Activated T-helper 1 cell treated with anti-CD3 and anti-CD28 coated beads, Interleukin-12 subunit alpha, Interleukin-12 subunit beta, Interleukin-2, Interleukin-4 antibody, amounts not matched to agents 30 ng/mL and 10 ng/mL and 1 ng/mL, durations not matched to agents 14 hours and 24 hours and 36 hours (primary cell): Measurements from ENCODE around the gene SLC12A9. TPM values are rescaled to one million over a fixed set of nuclear protein-coding genes. Genes with fewer than 3 reads are reported as not detected.

Experiments
- DNase-seq: peaks from one replicate; pipeline ENCODE4 v3.0.0; 2021; ENCODE audit warnings: low spot score
- H3K27ac Mint-ChIP-seq: one replicate; pipeline ENCODE4 v1.8.0; 2021; ENCODE audit warnings: mild to moderate bottlenecking, mixed read lengths
- H3K27me3 Mint-ChIP-seq: one replicate; pipeline ENCODE4 v1.8.0; 2022; ENCODE audit warnings: mild to moderate bottlenecking, moderate library complexity, mixed read lengths; ENCODE audit not compliant: insufficient read depth
- H3K36me3 Mint-ChIP-seq: one replicate; pipeline ENCODE4 v1.8.0; 2021; ENCODE audit warnings: low read depth, mixed read lengths
- H3K4me1 Mint-ChIP-seq: one replicate; pipeline ENCODE4 v1.8.0; 2021; ENCODE audit warnings: low read depth, mixed read lengths
- H3K4me3 Mint-ChIP-seq: one replicate; pipeline ENCODE4 v1.8.0; 2021; ENCODE audit warnings: mild to moderate bottlenecking, moderate library complexity, mixed read lengths
- H3K9me3 Mint-ChIP-seq: one replicate; pipeline ENCODE4 v1.8.0; 2021; ENCODE audit warnings: mixed read lengths
- intact Hi-C: fragments of 100-400 bp; cut with micrococcal nuclease; formaldehyde crosslinking; loops from one replicate; pipeline ENCODE4 v1.15.1; 2024
- total RNA-seq: library from RNA; stranded (reverse); gene quantifications from 2 replicates; pipeline ENCODE4 v1.2.3, GENCODE V29; 2022

Gene SLC12A9
- total RNA-seq, 1 donor from 2014 or later = 46.0 TPM

- intact Hi-C loops = no loop called here
- DNase-seq = no peak
- Mint-ChIP-seq H3K9me3 (no peaks in the 10 kb centered on the region), H3K4me3 (no peak overlapping the region), H3K4me1 (peaks cover 6% of the 10 kb centered on the region), H3K27me3 (no peaks in the 10 kb centered on the region), H3K36me3 (peaks cover 21% of the 10 kb centered on the region), H3K27ac (no peak overlapping the region)
These were observed 4.4 kb downstream of the SLC12A9 start for GRCh38 chr7:100856871-100857282.

GRCh38 chr7:100859856-100860255, 7.3 kb downstream of the SLC12A9 start:
- Mint-ChIP-seq H3K9me3 (no peaks in the 10 kb centered on the region), H3K27ac (no peak overlapping the region), H3K4me1 (peaks cover 4% of the 10 kb centered on the region), H3K27me3 (no peaks in the 10 kb centered on the region), H3K4me3 (no peak overlapping the region), H3K36me3 (peaks cover 38% of the 10 kb centered on the region)
- intact Hi-C loops = no loop called here
- DNase-seq = no peak

- Mint-ChIP-seq H3K36me3 (peaks cover 36% of the 10 kb centered on the region), H3K4me1 (peaks cover under 1% of the 10 kb centered on the region), H3K27ac (no peak overlapping the region), H3K27me3 (no peaks in the 10 kb centered on the region), H3K4me3 (no peak overlapping the region), H3K9me3 (no peaks in the 10 kb centered on the region)
- no peak for DNase-seq
- intact Hi-C loops = no loop called here
These were observed 8.4 kb downstream of the SLC12A9 start for GRCh38 chr7:100860702-100861615.

- Mint-ChIP-seq H3K4me3 (no peak overlapping the region), H3K27me3 (no peaks in the 10 kb centered on the region), H3K36me3 (peaks cover 36% of the 10 kb centered on the region), H3K9me3 (no peaks in the 10 kb centered on the region), H3K27ac (no peak overlapping the region), H3K4me1 (peaks cover under 1% of the 10 kb centered on the region)
- no peak for DNase-seq
- intact Hi-C loops = no loop called here
These were observed 9.1 kb downstream of the SLC12A9 start for GRCh38 chr7:100861616-100861985.

- no peak overlapping the region for H3K4me3 Mint-ChIP-seq
- intact Hi-C loops = no loop called here
- peaks cover 2% of the 10 kb centered on the region for H3K27me3 Mint-ChIP-seq
- peaks cover 33% of the 10 kb centered on the region for H3K36me3 Mint-ChIP-seq
- H3K9me3 Mint-ChIP-seq = no peaks in the 10 kb centered on the region
- H3K27ac Mint-ChIP-seq = no peak overlapping the region
- no peak for DNase-seq
- H3K4me1 Mint-ChIP-seq = peaks cover 12% of the 10 kb centered on the region
These were observed 11.0 kb downstream of the SLC12A9 start for GRCh38 chr7:100863406-100863950.

GRCh38 chr7:100864263-100864845, 11.8 kb downstream of the SLC12A9 start:
- Mint-ChIP-seq H3K36me3 (peaks cover 33% of the 10 kb centered on the region), H3K9me3 (no peaks in the 10 kb centered on the region)

GRCh38 chr7:100865372-100865911, 12.9 kb downstream of the SLC12A9 start:
- Mint-ChIP-seq H3K27me3 (peaks cover 2% of the 10 kb centered on the region), H3K9me3 (no peaks in the 10 kb centered on the region), H3K36me3 (peaks cover 30% of the 10 kb centered on the region), H3K4me1 (peaks cover 12% of the 10 kb centered on the region), H3K27ac (no peak overlapping the region), H3K4me3 (peak overlapping the region; percentile 30)
- DNase-seq = no peak
- intact Hi-C loops = loop anchor here (5.0 kb wide), 1 partner anchor 593 kb away; no protein-coding TSS in a partner anchor

More at GRCh38 chr7:100864263-100864845, 11.8 kb downstream of the SLC12A9 start:
- Mint-ChIP-seq H3K4me3 (no peak overlapping the region), H3K27ac (no peak overlapping the region), H3K4me1 (peaks cover 12% of the 10 kb centered on the region), H3K27me3 (peaks cover 2% of the 10 kb centered on the region)
- DNase-seq = no peak
- intact Hi-C loops = no loop called here

GRCh38 chr7:100865938-100866728, 13.6 kb downstream of the SLC12A9 start:
- H3K27ac Mint-ChIP-seq = peak overlapping the region; percentile 90
- intact Hi-C loops = loop anchor here (5.0 kb wide), 1 partner anchor 594 kb away; no protein-coding TSS in a partner anchor

GRCh38 chr7:100866729-100867039, 14.2 kb downstream of the SLC12A9 start:
- H3K36me3 Mint-ChIP-seq = peaks cover 34% of the 10 kb centered on the region

More at GRCh38 chr7:100865938-100866728, 13.6 kb downstream of the SLC12A9 start:
- H3K36me3 Mint-ChIP-seq = peaks cover 31% of the 10 kb centered on the region
- no peak for DNase-seq
- peaks cover 12% of the 10 kb centered on the region for H3K4me1 Mint-ChIP-seq
- peaks cover 2% of the 10 kb centered on the region for H3K27me3 Mint-ChIP-seq
- H3K4me3 Mint-ChIP-seq = peak overlapping the region; percentile 91
- no peaks in the 10 kb centered on the region for H3K9me3 Mint-ChIP-seq

GRCh38 chr7:100867040-100867775, 14.7 kb downstream of the SLC12A9 start, which contains the start of gene TRIP6:
TRIP6 (plus strand) TSS chr7:100867387; CDS start chr7:100867498, 111 bp downstream.
- peak; percentile 43 for DNase-seq
- intact Hi-C loops = loop anchor here (1.0 to 5.0 kb wide), 3 partner anchors 8 to 595 kb away; partner anchors contain the start of genes SLC12A9 and SRRT

More at GRCh38 chr7:100866729-100867039, 14.2 kb downstream of the SLC12A9 start:
- H3K4me1 Mint-ChIP-seq = peaks cover 12% of the 10 kb centered on the region
- H3K27me3 Mint-ChIP-seq = peaks cover 2% of the 10 kb centered on the region
- H3K9me3 Mint-ChIP-seq = no peaks in the 10 kb centered on the region
- DNase-seq = no peak
- intact Hi-C loops = loop anchor here (1.0 to 5.0 kb wide), 3 partner anchors 9 to 594 kb away; partner anchors contain the start of genes SLC12A9 and SRRT
- H3K4me3 Mint-ChIP-seq = peak overlapping the region; percentile 91
- peak overlapping the region; percentile 90 for H3K27ac Mint-ChIP-seq

GRCh38 chr7:100867776-100868485, 15.4 kb downstream of the SLC12A9 start:
- Mint-ChIP-seq H3K27me3 (peaks cover 2% of the 10 kb centered on the region), H3K27ac (peak overlapping the region; percentile 73), H3K4me3 (peak overlapping the region; percentile 91), H3K4me1 (peaks cover 12% of the 10 kb centered on the region), H3K36me3 (peaks cover 33% of the 10 kb centered on the region), H3K9me3 (no peaks in the 10 kb centered on the region)
- intact Hi-C loops = loop anchor here (1.0 to 5.0 kb wide), 3 partner anchors 7 to 596 kb away; partner anchors contain the start of genes SLC12A9 and SRRT
- no peak for DNase-seq

More at GRCh38 chr7:100867040-100867775, 14.7 kb downstream of the SLC12A9 start, which contains the start of gene TRIP6:
- Mint-ChIP-seq H3K27ac (peak within 1 kb of the TSS; percentile 90), H3K9me3 (no peaks in the 10 kb centered on the region), H3K36me3 (peaks cover 34% of the 10 kb centered on the region), H3K4me1 (peaks cover 12% of the 10 kb centered on the region), H3K27me3 (peaks cover 2% of the 10 kb centered on the region), H3K4me3 (peak within 1 kb of the TSS; percentile 91)
